ENCODE measurements around the gene SLC9A9. TPM values are rescaled to one million over a fixed set of nuclear protein-coding genes. Genes with fewer than 3 reads are reported as not detected.
A peak's percentile ranks its signal among the peaks of the same experiment; 100 is the strongest.

The SLC9A9 gene
- total RNA-seq, 2 donors from 2014 or later, result 4.3 to 5.2 TPM

GRCh38 chr3:143278721-143279120 is 569.5 kb downstream of the SLC9A9 start:
- H3K4me1 Mint-ChIP-seq (ENCODE audit: low read depth), result peaks cover 55% of the 10 kb centered on the region
- H3K36me3 Mint-ChIP-seq (ENCODE audit: insufficient read depth in 2 of 2), result peaks cover 0 to 2% of the 10 kb centered on the region in 2 donors
- no peak overlapping the region for H3K4me3 Mint-ChIP-seq
- DNase-seq, result no peak
- no peaks in the 10 kb centered on the region for H3K9me3 Mint-ChIP-seq
- ATAC-seq (replicated peaks in 1 of 2), result no peak
- H3K27ac Mint-ChIP-seq, result no peak overlapping the region
- H3K27me3 Mint-ChIP-seq (ENCODE audit: low read depth), result no peaks in the 10 kb centered on the region

DNA sequence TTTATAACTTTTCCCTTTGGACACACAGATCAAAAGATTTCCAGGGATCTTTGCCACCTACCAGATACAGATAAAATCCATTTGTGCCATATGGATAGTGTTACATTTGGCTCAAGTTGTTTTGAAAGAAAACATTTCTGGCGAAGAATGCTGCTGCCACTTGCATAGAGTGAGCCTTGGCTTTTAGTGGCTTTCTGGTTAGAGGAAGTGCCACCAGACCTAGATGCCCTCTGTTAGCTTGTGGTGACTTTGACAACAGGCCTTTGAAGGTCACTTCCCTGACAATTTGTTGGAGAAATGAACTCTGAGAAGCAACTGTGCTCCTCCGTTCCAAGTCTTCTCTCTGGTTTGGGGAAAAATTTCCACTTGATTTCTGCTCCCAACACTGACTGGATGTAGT is 570.7 kb downstream of the SLC9A9 start:
- Mint-ChIP-seq H3K4me3 (no peak overlapping the region), H3K27ac (no peak overlapping the region), H3K27me3 (ENCODE audit: low read depth) (no peaks in the 10 kb centered on the region), H3K36me3 (ENCODE audit: insufficient read depth in 2 of 2) (peaks cover 0 to 2% of the 10 kb centered on the region in 2 donors), H3K9me3 (no peaks in the 10 kb centered on the region), H3K4me1 (ENCODE audit: low read depth) (peaks cover 47% of the 10 kb centered on the region)
- ATAC-seq (replicated peaks in 1 of 2), result no peak
- DNase-seq, result no peak

- H3K27ac Mint-ChIP-seq, result no peak overlapping the region
- no peak for DNase-seq
- no peaks in the 10 kb centered on the region for H3K27me3 Mint-ChIP-seq (ENCODE audit: low read depth)
- peaks cover 0 to 2% of the 10 kb centered on the region in 2 donors for H3K36me3 Mint-ChIP-seq (ENCODE audit: insufficient read depth in 2 of 2)
- ATAC-seq (replicated peaks in 1 of 2), result peak; percentile 97
- H3K4me1 Mint-ChIP-seq (ENCODE audit: low read depth), result peaks cover 37% of the 10 kb centered on the region
- no peaks in the 10 kb centered on the region for H3K9me3 Mint-ChIP-seq
- H3K4me3 Mint-ChIP-seq, result peak overlapping the region; percentile 0 to 56
Observed at GRCh38 chr3:143276592-143276991, 571.7 kb downstream of the SLC9A9 start.

DNA sequence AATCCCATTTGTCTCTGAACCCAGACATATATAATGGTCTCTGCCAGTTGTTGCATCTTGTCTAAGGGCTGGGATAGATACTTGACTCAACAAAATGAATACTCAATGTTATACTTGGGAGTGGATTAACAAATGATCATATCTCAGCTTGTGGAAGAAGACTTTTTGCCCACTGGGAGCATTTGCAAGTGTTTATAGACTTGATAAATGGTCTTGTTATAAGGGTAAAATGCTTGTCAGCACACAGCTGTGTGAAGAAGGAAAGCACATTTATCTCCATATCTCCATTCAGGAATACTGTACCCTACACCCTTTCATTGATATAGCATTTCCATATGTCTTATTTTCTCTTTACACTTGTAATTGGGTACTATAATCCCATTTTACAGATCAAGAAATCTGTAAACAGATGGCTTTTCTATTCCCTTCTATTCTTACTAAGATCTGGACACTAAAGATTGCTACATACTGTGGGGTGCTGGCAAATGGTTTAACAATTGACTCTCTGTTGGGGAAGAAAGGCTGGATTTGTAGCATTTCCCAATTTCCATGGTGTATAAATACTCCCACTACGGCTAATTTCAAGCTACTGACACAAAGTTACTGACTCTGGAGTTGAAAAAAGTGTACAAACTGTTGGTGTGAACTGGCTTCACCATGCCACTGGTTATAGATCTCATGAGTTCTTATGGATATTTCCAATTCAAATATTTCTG is 574.1 kb downstream of the SLC9A9 start:
- Mint-ChIP-seq H3K36me3 (ENCODE audit: insufficient read depth in 2 of 2) (peaks cover 0 to 2% of the 10 kb centered on the region in 2 donors), H3K27me3 (ENCODE audit: low read depth) (no peaks in the 10 kb centered on the region), H3K4me3 (no peak overlapping the region), H3K9me3 (no peaks in the 10 kb centered on the region), H3K27ac (no peak overlapping the region), H3K4me1 (ENCODE audit: low read depth) (peaks cover 30% of the 10 kb centered on the region)
- ATAC-seq (replicated peaks in 1 of 2) (no peak), DNase-seq (no peak)

- Mint-ChIP-seq H3K36me3 (ENCODE audit: insufficient read depth in 2 of 2) (no peaks in the 10 kb centered on the region), H3K4me1 (ENCODE audit: low read depth) (peaks cover 6% of the 10 kb centered on the region), H3K27ac (no peak overlapping the region), H3K4me3 (no peak overlapping the region), H3K27me3 (ENCODE audit: low read depth) (no peaks in the 10 kb centered on the region), H3K9me3 (no peaks in the 10 kb centered on the region)
- ATAC-seq (replicated peaks in 1 of 2) (no peak), DNase-seq (no peak)
Observed at GRCh38 chr3:143271136-143271535, 577.1 kb downstream of the SLC9A9 start.

DNA sequence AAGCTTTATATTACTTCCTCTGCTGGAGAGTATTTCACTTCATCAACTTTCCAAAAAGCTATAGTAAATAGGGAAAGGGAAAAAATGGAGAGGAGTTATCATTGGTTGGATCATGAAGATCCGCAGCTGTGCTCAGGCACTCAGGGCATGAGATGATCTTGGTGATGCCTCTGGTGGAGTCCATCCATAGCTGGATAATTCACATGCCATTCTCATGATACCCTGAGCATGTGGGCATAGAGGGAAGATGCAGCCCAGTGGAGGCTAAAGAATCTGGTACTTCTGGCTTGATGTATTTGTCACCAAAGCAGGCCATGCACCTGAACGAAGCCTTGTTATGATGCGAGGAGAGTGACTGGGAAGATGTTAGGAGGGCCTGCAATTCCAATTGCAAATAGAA is 578.5 kb downstream of the SLC9A9 start:
- Mint-ChIP-seq H3K27me3 (ENCODE audit: low read depth) (no peaks in the 10 kb centered on the region), H3K4me1 (ENCODE audit: low read depth) (no peaks in the 10 kb centered on the region), H3K9me3 (no peaks in the 10 kb centered on the region), H3K4me3 (no peak overlapping the region), H3K27ac (no peak overlapping the region), H3K36me3 (ENCODE audit: insufficient read depth in 2 of 2) (no peaks in the 10 kb centered on the region)
- DNase-seq, result no peak
- no peak for ATAC-seq (replicated peaks in 1 of 2)

GRCh38 chr3:143267989-143268388 is 580.3 kb downstream of the SLC9A9 start:
- Mint-ChIP-seq H3K36me3 (ENCODE audit: insufficient read depth in 2 of 2) (no peaks in the 10 kb centered on the region), H3K27ac (no peak overlapping the region), H3K27me3 (ENCODE audit: low read depth) (no peaks in the 10 kb centered on the region), H3K9me3 (no peaks in the 10 kb centered on the region), H3K4me3 (no peak overlapping the region), H3K4me1 (ENCODE audit: low read depth) (no peaks in the 10 kb centered on the region)
- DNase-seq, result no peak
- no peak for ATAC-seq (replicated peaks in 1 of 2)

DNA sequence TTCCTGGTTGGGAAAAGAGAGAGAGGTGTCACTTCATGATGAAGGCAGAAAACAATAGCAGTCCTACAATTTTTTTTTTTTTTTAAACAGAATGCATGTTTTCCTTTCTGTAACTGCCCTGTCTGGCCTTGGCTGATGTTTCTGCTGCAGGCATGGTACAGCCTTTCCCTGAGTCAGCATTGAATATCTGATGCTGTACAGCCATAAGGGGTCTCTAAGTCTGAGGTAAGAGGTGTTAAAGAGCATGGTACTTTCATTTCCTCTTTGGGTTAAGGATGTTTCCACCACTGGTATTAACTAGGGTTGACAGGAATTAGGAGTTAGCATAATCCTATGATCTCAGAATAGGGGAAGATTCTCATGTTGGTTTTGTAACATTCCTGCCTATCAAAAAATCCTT is 581.3 kb downstream of the SLC9A9 start:
- Mint-ChIP-seq H3K9me3 (no peaks in the 10 kb centered on the region), H3K27ac (no peak overlapping the region)
- ATAC-seq (replicated peaks in 1 of 2), result no peak

DNA sequence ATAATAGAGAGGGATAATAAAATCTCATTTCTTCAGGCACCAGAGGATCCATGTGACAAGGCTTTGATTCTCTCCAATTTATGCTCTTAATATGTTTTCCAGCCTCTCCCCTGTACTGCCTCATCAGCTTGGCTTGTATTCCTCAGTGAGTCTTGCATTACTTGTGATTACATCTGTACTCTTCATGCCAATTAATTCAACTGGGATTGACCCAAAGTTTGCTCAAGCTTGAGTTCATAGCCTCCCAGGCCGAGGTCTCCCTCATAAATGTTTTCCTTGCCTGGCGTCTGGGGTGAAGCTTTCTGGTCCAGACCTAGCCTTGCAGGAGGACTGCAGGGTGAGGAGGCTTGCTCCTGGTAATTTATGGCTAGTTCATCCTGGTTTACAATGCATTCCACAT is 581.8 kb downstream of the SLC9A9 start:
- no peaks in the 10 kb centered on the region for H3K4me1 Mint-ChIP-seq (ENCODE audit: low read depth)
- no peak overlapping the region for H3K4me3 Mint-ChIP-seq
- H3K36me3 Mint-ChIP-seq (ENCODE audit: insufficient read depth in 2 of 2), result no peaks in the 10 kb centered on the region
- H3K27me3 Mint-ChIP-seq (ENCODE audit: low read depth), result no peaks in the 10 kb centered on the region
- H3K9me3 Mint-ChIP-seq, result no peaks in the 10 kb centered on the region
- ATAC-seq (replicated peaks in 1 of 2), result no peak
- DNase-seq, result no peak
- no peak overlapping the region for H3K27ac Mint-ChIP-seq

More for the DNA sequence above, 581.3 kb downstream of the SLC9A9 start:
- Mint-ChIP-seq H3K27me3 (ENCODE audit: low read depth) (no peaks in the 10 kb centered on the region), H3K4me1 (ENCODE audit: low read depth) (no peaks in the 10 kb centered on the region), H3K4me3 (no peak overlapping the region), H3K36me3 (ENCODE audit: insufficient read depth in 2 of 2) (no peaks in the 10 kb centered on the region)
- DNase-seq, result no peak

DNA sequence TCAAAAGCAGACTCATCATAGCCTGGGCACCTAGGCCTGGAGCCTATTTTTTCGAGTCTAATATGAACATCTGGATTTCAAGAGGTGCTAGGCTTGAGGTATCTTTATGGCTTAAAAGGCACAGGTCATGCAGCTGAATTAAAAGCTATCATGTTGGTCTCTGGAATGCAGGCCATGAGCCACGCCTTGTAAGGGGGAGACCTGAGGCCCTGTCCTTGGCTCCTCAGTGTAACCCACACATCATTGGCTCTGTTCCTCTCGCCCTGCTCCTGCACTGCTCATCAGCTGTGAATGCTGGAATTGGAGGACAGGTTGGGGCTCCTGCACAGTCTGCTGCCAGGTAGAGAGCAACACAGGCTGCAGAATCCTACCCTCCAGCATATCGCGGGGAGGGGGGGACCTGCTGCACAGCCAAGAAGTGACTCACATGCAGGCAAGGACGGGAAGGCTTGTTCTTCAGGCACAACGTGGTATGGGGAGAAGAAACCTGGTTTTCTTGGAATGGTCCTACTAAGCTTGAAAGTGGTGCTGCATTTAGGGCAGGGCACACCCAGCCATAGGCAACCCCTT is 582.7 kb downstream of the SLC9A9 start:
- H3K36me3 Mint-ChIP-seq (ENCODE audit: insufficient read depth in 2 of 2), result no peaks in the 10 kb centered on the region
- H3K4me1 Mint-ChIP-seq (ENCODE audit: low read depth), result no peaks in the 10 kb centered on the region

DNA sequence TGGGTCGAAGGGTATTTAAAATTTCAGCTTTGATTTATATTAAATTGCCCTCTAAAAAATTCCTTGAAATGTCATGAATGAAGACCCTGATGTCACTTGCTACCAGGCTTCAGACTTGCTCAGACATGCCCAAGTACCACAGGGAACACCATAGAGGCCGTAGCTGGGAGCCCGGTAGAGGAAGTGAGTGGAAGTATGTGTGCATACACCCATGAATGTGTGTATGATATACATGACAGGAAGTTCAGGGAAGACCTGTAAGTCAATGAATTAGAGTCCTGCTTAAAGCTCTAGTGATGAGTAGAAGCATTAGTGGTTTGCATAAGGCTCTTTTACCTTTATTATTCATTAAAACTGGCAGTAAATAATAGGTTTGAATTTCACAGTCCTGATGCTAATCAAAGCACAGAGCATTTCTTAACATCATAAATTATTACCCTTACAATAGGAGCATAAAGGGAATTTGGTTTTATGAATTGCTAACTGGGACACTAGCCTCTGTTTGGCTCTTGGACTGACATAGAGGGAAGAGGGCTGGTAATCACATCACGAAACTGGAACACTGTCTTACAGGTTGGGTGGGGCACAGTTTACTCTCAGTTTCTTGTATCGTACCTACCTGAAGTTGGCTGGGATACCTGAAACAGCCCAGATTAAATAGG is 584.3 kb downstream of the SLC9A9 start:
- Mint-ChIP-seq H3K27ac (no peak overlapping the region), H3K4me1 (ENCODE audit: low read depth) (no peaks in the 10 kb centered on the region), H3K27me3 (ENCODE audit: low read depth) (no peaks in the 10 kb centered on the region), H3K4me3 (no peak overlapping the region), H3K9me3 (no peaks in the 10 kb centered on the region), H3K36me3 (ENCODE audit: insufficient read depth in 2 of 2) (no peaks in the 10 kb centered on the region)
- ATAC-seq (replicated peaks in 1 of 2) (no peak), DNase-seq (no peak)

More for the DNA sequence above, 582.7 kb downstream of the SLC9A9 start:
- no peak for ATAC-seq (replicated peaks in 1 of 2)
- Mint-ChIP-seq H3K9me3 (no peaks in the 10 kb centered on the region), H3K4me3 (no peak overlapping the region), H3K27me3 (ENCODE audit: low read depth) (no peaks in the 10 kb centered on the region), H3K27ac (no peak overlapping the region)
- no peak for DNase-seq

GRCh38 chr3:143261848-143262247 is 586.4 kb downstream of the SLC9A9 start:
- no peak overlapping the region for H3K27ac Mint-ChIP-seq
- DNase-seq, result no peak
- no peak for ATAC-seq (replicated peaks in 1 of 2)
- H3K27me3 Mint-ChIP-seq (ENCODE audit: low read depth), result no peaks in the 10 kb centered on the region
- H3K4me3 Mint-ChIP-seq, result no peak overlapping the region
- no peaks in the 10 kb centered on the region for H3K9me3 Mint-ChIP-seq
- H3K4me1 Mint-ChIP-seq (ENCODE audit: low read depth), result no peaks in the 10 kb centered on the region
- no peaks in the 10 kb centered on the region for H3K36me3 Mint-ChIP-seq (ENCODE audit: insufficient read depth in 2 of 2)

DNA sequence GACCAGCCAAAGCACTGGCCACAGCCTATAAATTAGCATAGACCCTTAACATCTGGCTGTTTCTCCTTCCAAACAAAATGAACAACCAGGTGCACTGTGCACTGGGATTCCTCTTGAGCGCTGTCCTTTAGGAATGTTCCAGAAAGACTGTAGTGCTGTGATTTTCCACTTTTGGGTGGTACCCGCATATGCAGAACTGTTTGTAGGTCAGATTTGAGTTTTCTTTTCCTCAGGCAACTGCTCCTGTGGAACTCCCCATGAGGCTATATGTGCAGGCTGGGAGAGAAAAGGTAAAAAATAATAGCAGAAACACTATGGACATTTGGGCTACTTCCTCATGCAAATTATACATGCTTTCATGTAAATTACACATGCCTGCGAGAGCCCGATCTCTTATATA is 589.6 kb downstream of the SLC9A9 start:
- H3K36me3 Mint-ChIP-seq (ENCODE audit: insufficient read depth in 2 of 2), result no peaks in the 10 kb centered on the region
- H3K27me3 Mint-ChIP-seq (ENCODE audit: low read depth), result no peaks in the 10 kb centered on the region
- DNase-seq (no peak), ATAC-seq (replicated peaks in 1 of 2) (no peak)
- H3K27ac Mint-ChIP-seq, result no peak overlapping the region
- H3K9me3 Mint-ChIP-seq, result no peaks in the 10 kb centered on the region
- no peak overlapping the region for H3K4me3 Mint-ChIP-seq
- H3K4me1 Mint-ChIP-seq (ENCODE audit: low read depth), result no peaks in the 10 kb centered on the region
